HG03565 (cell line): ENCODE data around the gene WDFY3.

Source experiments
- ATAC-seq: cut with Tn5 transposase; IDR thresholded peaks from one replicate; pipeline ENCODE4 v1.9.1; 2021; ENCODE audit warnings: mild to moderate bottlenecking, moderate library complexity; ENCODE audit not compliant: unreplicated experiment

WDFY3 gene

GRCh38 chr4:84800256-84800655, 166.2 kb downstream of the WDFY3 start:
- ATAC-seq: no peak

- ATAC-seq: no peak
Measured at GRCh38 chr4:84799318-84799717, 167.2 kb downstream of the WDFY3 start.

- ATAC-seq: no peak
Measured at GRCh38 chr4:84796394-84796793, 170.1 kb downstream of the WDFY3 start.

- no peak for ATAC-seq
Measured at GRCh38 chr4:84792366-84793301, 173.9 kb downstream of the WDFY3 start.

- ATAC-seq: no peak
Measured at GRCh38 chr4:84790769-84791565, 175.5 kb downstream of the WDFY3 start.

GRCh38 chr4:84786478-84786877, 180.0 kb downstream of the WDFY3 start:
- ATAC-seq: no peak

- no peak for ATAC-seq
Measured at GRCh38 chr4:84782517-84782916, 184.0 kb downstream of the WDFY3 start.

GRCh38 chr4:84780719-84781118, 185.8 kb downstream of the WDFY3 start:
- no peak for ATAC-seq

- no peak for ATAC-seq
Measured at GRCh38 chr4:84778041-84778440, 188.4 kb downstream of the WDFY3 start.

GRCh38 chr4:84767168-84767567, 199.3 kb downstream of the WDFY3 start:
- ATAC-seq: no peak

GRCh38 chr4:84753321-84753972, 213.0 kb downstream of the WDFY3 start:
- no peak for ATAC-seq

- ATAC-seq: no peak
Measured at GRCh38 chr4:84751707-84752106, 214.8 kb downstream of the WDFY3 start.

- no peak for ATAC-seq
Measured at GRCh38 chr4:84750960-84751283, 215.6 kb downstream of the WDFY3 start.

- peak; percentile 60 for ATAC-seq
Measured at GRCh38 chr4:84750260-84750959, 216.1 kb downstream of the WDFY3 start.

GRCh38 chr4:84740057-84740456, 226.4 kb downstream of the WDFY3 start:
- no peak for ATAC-seq

GRCh38 chr4:84738622-84739021, 227.9 kb downstream of the WDFY3 start:
- ATAC-seq: no peak

GRCh38 chr4:84737656-84738055, 228.8 kb downstream of the WDFY3 start:
- no peak for ATAC-seq

- no peak for ATAC-seq
Measured at GRCh38 chr4:84734037-84734436, 232.5 kb downstream of the WDFY3 start.

GRCh38 chr4:84733343-84734033, 233.0 kb downstream of the WDFY3 start:
- ATAC-seq: no peak

GRCh38 chr4:84730375-84730774, 236.1 kb downstream of the WDFY3 start:
- no peak for ATAC-seq
